H9 (cell line): ENCODE data around the gene TMC6. TPM values are rescaled to one million over a fixed set of nuclear protein-coding genes. Genes with fewer than 3 reads are reported as not detected.

Experiments used
- DNase-seq: peaks from one replicate; pipeline ENCODE4 v3.0.0-alpha.2; 2017
- H2AFZ ChIP-seq: one replicate; pipeline ENCODE4 v1.6.1; 2013; ENCODE audit warnings: mild to moderate bottlenecking, low read length, control low read depth, moderate library complexity
- H2AK5ac ChIP-seq: 2 replicates; pipeline ENCODE4 v1.6.1; 2013; ENCODE audit warnings: low read length, control low read depth, mixed read lengths; ENCODE audit not compliant: insufficient read length
- H2BK120ac ChIP-seq: one replicate; pipeline ENCODE4 v1.6.1; 2013; ENCODE audit warnings: low read depth, mild to moderate bottlenecking, low read length, control low read depth, inconsistent platforms; ENCODE audit not compliant: poor library complexity, severe bottlenecking
- H2BK12ac ChIP-seq: 2 replicates; pipeline ENCODE4 v1.6.1; 2013; ENCODE audit warnings: low read length, control low read depth, mixed read lengths, low read depth; ENCODE audit not compliant: insufficient read length
- H2BK15ac ChIP-seq: 2 replicates; pipeline ENCODE4 v1.6.1; 2013; ENCODE audit warnings: low read depth, low read length, control low read depth
- H2BK20ac ChIP-seq: one replicate; pipeline ENCODE4 v1.6.1; 2013; ENCODE audit warnings: low read depth, mild to moderate bottlenecking, low read length, control low read depth, inconsistent platforms; ENCODE audit not compliant: poor library complexity, severe bottlenecking
- H2BK5ac ChIP-seq: 2 replicates; pipeline ENCODE4 v1.6.1; 2013; ENCODE audit warnings: low read length, control low read depth, mixed read lengths; ENCODE audit not compliant: insufficient read length
- H3K14ac ChIP-seq: 2 replicates; pipeline ENCODE4 v1.6.1; 2013; ENCODE audit warnings: low read length, control low read depth; ENCODE audit not compliant: insufficient read depth
- H3K18ac ChIP-seq: 2 replicates; pipeline ENCODE4 v1.6.1; 2013; ENCODE audit warnings: low read depth, mild to moderate bottlenecking, mixed read lengths, low read length, control low read depth; ENCODE audit not compliant: insufficient read length
- H3K23ac ChIP-seq: 2 replicates; pipeline ENCODE4 v1.6.1; 2013; ENCODE audit warnings: low read length, control low read depth, mixed read lengths, low read depth; ENCODE audit not compliant: insufficient read length
- H3K23me2 ChIP-seq: 2 replicates; pipeline ENCODE4 v1.6.1; 2013; ENCODE audit warnings: low read depth, mild to moderate bottlenecking, mixed read lengths, low read length, control low read depth; ENCODE audit not compliant: insufficient read length, poor library complexity, severe bottlenecking
- H3K27ac ChIP-seq: 2 replicates; pipeline ENCODE4 v1.5.1; 2013; ENCODE audit warnings: low read length, control low read depth, mixed read lengths, low read depth; ENCODE audit not compliant: insufficient read length
- H3K27me3 ChIP-seq: 2 replicates; pipeline ENCODE4 v1.6.1; 2013; ENCODE audit warnings: low read length, control low read depth, inconsistent platforms; ENCODE audit not compliant: insufficient read depth
- H3K4ac ChIP-seq: 2 replicates; pipeline ENCODE4 v1.6.1; 2013; ENCODE audit warnings: low read depth, mild to moderate bottlenecking, control low read depth, inconsistent platforms, low read length, moderate library complexity
- H3K4me1 ChIP-seq: 2 replicates; pipeline ENCODE4 v1.6.1; 2013; ENCODE audit warnings: low read length, control low read depth, inconsistent platforms; ENCODE audit not compliant: insufficient read depth
- H3K4me2 ChIP-seq: 2 replicates; pipeline ENCODE4 v1.6.1; 2013; ENCODE audit warnings: low read length, control low read depth, mixed read lengths; ENCODE audit not compliant: insufficient read length, insufficient read depth
- H3K56ac ChIP-seq: 2 replicates; pipeline ENCODE4 v1.6.1; 2013; ENCODE audit warnings: low read depth, mild to moderate bottlenecking, mixed read lengths, low read length, control low read depth; ENCODE audit not compliant: insufficient read length
- H3K79me1 ChIP-seq: 2 replicates; pipeline ENCODE4 v1.6.1; 2013; ENCODE audit warnings: low read depth, mild to moderate bottlenecking, moderate library complexity, low read length, control low read depth, inconsistent platforms; ENCODE audit not compliant: insufficient read depth, poor library complexity, severe bottlenecking
- H3K79me2 ChIP-seq: 2 replicates; pipeline ENCODE4 v1.6.1; 2013; ENCODE audit warnings: low read length, control low read depth, inconsistent platforms; ENCODE audit not compliant: insufficient read depth
- H3K9ac ChIP-seq: 2 replicates; pipeline ENCODE4 v1.6.1; 2013; ENCODE audit warnings: low read length, control low read depth, mixed read lengths; ENCODE audit not compliant: insufficient read length; ENCODE audit errors: extremely low read depth
- H3K9me3 ChIP-seq: one replicate; pipeline ENCODE4 v1.6.1; 2013; ENCODE audit warnings: low read depth, low read length, inconsistent platforms; ENCODE audit not compliant: control insufficient read depth
- H3T11ph ChIP-seq: one replicate; pipeline ENCODE4 v1.6.1; 2013; ENCODE audit warnings: mild to moderate bottlenecking, low read length, control low read depth, inconsistent platforms
- H4K20me1 ChIP-seq: one replicate; pipeline ENCODE4 v1.6.1; 2013; ENCODE audit not compliant: control insufficient read depth, insufficient read length, insufficient read depth
- H4K5ac ChIP-seq: 2 replicates; pipeline ENCODE4 v1.6.1; 2013; ENCODE audit warnings: low read depth, mild to moderate bottlenecking, mixed read lengths, low read length, control low read depth; ENCODE audit not compliant: insufficient read length
- H4K8ac ChIP-seq: replicated peaks from 2 replicates; pipeline ENCODE4 v1.6.1; 2013; ENCODE audit warnings: low read length, control low read depth, mixed read lengths, low read depth; ENCODE audit not compliant: insufficient read length
- H4K91ac ChIP-seq: 2 replicates; pipeline ENCODE4 v1.6.1; 2013; ENCODE audit warnings: low read depth, mild to moderate bottlenecking, moderate library complexity, mixed read lengths, low read length, control low read depth; ENCODE audit not compliant: insufficient read length
- H3K27ac Mint-ChIP-seq, 3 experiments: 2 replicates in 2 of 3; 3 replicates in 1 of 3; pipeline ENCODE4 v1.8.0; 2020 to 2021; ENCODE audit warnings: mixed read lengths in 3 of 3, mild to moderate bottlenecking in 1 of 3, moderate library complexity in 1 of 3
- H3K27me3 Mint-ChIP-seq: 2 replicates; pipeline ENCODE4 v1.8.0; 2021; ENCODE audit warnings: low read depth, mild to moderate bottlenecking, moderate library complexity, mixed read lengths
- H3K36me3 Mint-ChIP-seq, 3 experiments: 2 replicates in 2 of 3; 3 replicates in 1 of 3; pipeline ENCODE4 v1.8.0; 2020 to 2021; ENCODE audit warnings: low read depth in 3 of 3, mixed read lengths in 3 of 3; ENCODE audit not compliant: insufficient read depth in 1 of 3
- H3K4me1 Mint-ChIP-seq, 2 experiments: 2 replicates each; pipeline ENCODE4 v1.8.0; 2020; ENCODE audit warnings: mixed read lengths in 2 of 2
- H3K4me3 Mint-ChIP-seq, 2 experiments: 2 replicates in 1 of 2; 3 replicates in 1 of 2; pipeline ENCODE4 v1.8.0; 2020 to 2021; ENCODE audit warnings: mild to moderate bottlenecking in 2 of 2, mixed read lengths in 2 of 2, moderate library complexity in 1 of 2
- H3K9me3 Mint-ChIP-seq, 2 experiments: 2 replicates in 1 of 2; 3 replicates in 1 of 2; pipeline ENCODE4 v1.8.0; 2020; ENCODE audit warnings: mild to moderate bottlenecking in 2 of 2, mixed read lengths in 2 of 2, moderate library complexity in 1 of 2
- CTCF ChIP-seq: fragments of 200-600 bp; sonication (generic); conservative IDR thresholded peaks from 3 replicates; pipeline ENCODE4 v1.8.0; 2021; ENCODE audit warnings: antibody characterized with exemption, mild to moderate bottlenecking
- WGBS: extraction: QIAGEN DNeasy Blood & Tissue Kit; methylation state at CpG from one replicate; pipeline ENCODE4 v1.1.7; 2013; ENCODE audit warnings: missing lambda C conversion rate, low lambda C conversion rate, mixed read lengths; ENCODE audit not compliant: insufficient read length; ENCODE audit errors: extremely low coverage; 5-methylcytosine and 5-hydroxymethylcytosine counted together
- total RNA-seq: library from RNA; stranded (reverse); gene quantifications from 2 replicates; pipeline ENCODE4 v1.2.1, GENCODE V29; 2021

The TMC6 gene
- total RNA-seq, 1 experiment from 2014 or later = 86.8 TPM

- H3K79me2 ChIP-seq = no peaks in the 10 kb centered on the region; the same call in 1 of the 2 replicates
- no peak overlapping the region for H2BK20ac ChIP-seq
- H4K5ac ChIP-seq = no peak overlapping the region
- Mint-ChIP-seq H3K27ac (no peak overlapping the region), H3K4me3 (no peak overlapping the region), H3K9me3 (no peaks in the 10 kb centered on the region), H3K4me1 (peaks cover 5 to 12% of the 10 kb centered on the region in 2 experiments), H3K27me3 (no peaks in the 10 kb centered on the region), H3K36me3 (peaks cover 7 to 28% (median 22%) of the 10 kb centered on the region in 3 experiments)
- no peak overlapping the region for H4K91ac ChIP-seq
- H2BK5ac ChIP-seq = no peak overlapping the region
- no peak overlapping the region for H3K14ac ChIP-seq
- TF ChIP-seq CTCF = no peak
- H3K23ac ChIP-seq = no peak overlapping the region
- WGBS = no CpG with 5 or more reads among the region's 4 CpGs
- H4K8ac ChIP-seq = no peak overlapping the region
- no peak overlapping the region for H2BK12ac ChIP-seq
- H3K4me1 ChIP-seq = peaks cover 5% of the 10 kb centered on the region; the same call in 1 of the 2 replicates
- H3K79me1 ChIP-seq = no peaks in the 10 kb centered on the region
- no peaks in the 10 kb centered on the region for H4K20me1 ChIP-seq
- no peak overlapping the region for H3K4me2 ChIP-seq
- no peaks in the 10 kb centered on the region for H3K27me3 ChIP-seq
- no peak overlapping the region for H2BK120ac ChIP-seq
- DNase-seq = no peak
- peaks cover 11% of the 10 kb centered on the region for H3K23me2 ChIP-seq
- no peak overlapping the region for H3K27ac ChIP-seq
- no peak overlapping the region for H3K4ac ChIP-seq
- no peak overlapping the region for H2AK5ac ChIP-seq
- no peaks in the 10 kb centered on the region for H3K9me3 ChIP-seq
- no peak overlapping the region for H2BK15ac ChIP-seq
- no peak overlapping the region for H3K56ac ChIP-seq
- H3K9ac ChIP-seq = no peak overlapping the region
- no peak overlapping the region for H2AFZ ChIP-seq
- H3T11ph ChIP-seq = no peak overlapping the region
- no peak overlapping the region for H3K18ac ChIP-seq
These were observed 5.7 kb downstream of the TMC6 start for GRCh38 chr17:78122931-78123249.
